Fibroblast of lung (primary cell): ENCODE measurements around the gene KCTD15. TPM values are rescaled to one million over a fixed set of nuclear protein-coding genes. Genes with fewer than 3 reads are reported as not detected.

Experiments
- DNase-seq, 2 donors: peaks; one replicate each; pipeline versions ENCODE4 v3.0.0 to v3.0.0-alpha.2; 2010; ENCODE audit warnings: low read depth in 2 of 2
- H2AFZ ChIP-seq: 2 replicates; pipeline ENCODE4 v1.5.1; 2012; ENCODE audit warnings: low read length, control low read depth, inconsistent platforms
- H3K27ac ChIP-seq: 2 replicates; pipeline ENCODE4 v1.5.1; 2011; ENCODE audit warnings: low read length, control low read depth; ENCODE audit not compliant: insufficient read depth
- H3K27me3 ChIP-seq: 2 replicates; pipeline ENCODE4 v1.5.1; 2011; ENCODE audit warnings: mild to moderate bottlenecking, low read length; ENCODE audit not compliant: control insufficient read depth, insufficient read depth
- H3K36me3 ChIP-seq: 2 replicates; pipeline ENCODE4 v1.5.1; 2011; ENCODE audit warnings: low read length; ENCODE audit not compliant: control insufficient read depth, insufficient read depth
- H3K4me1 ChIP-seq: 2 replicates; pipeline ENCODE4 v1.5.1; 2011; ENCODE audit warnings: low read length; ENCODE audit not compliant: control insufficient read depth, insufficient read depth; ENCODE audit errors: extremely low read depth
- H3K4me2 ChIP-seq: 2 replicates; pipeline ENCODE4 v1.5.1; 2011; ENCODE audit warnings: low read length, control low read depth; ENCODE audit not compliant: insufficient read depth; ENCODE audit errors: extremely low read depth
- H3K4me3 ChIP-seq, 4 experiments: fragments of 200-600 bp in 1 of 4; sonication (generic) in 1 of 4; replicated peaks in 1 of 4; 2 replicates each; pipeline ENCODE4 v1.5.1; 2011 to 2016; ENCODE audit warnings: low read length in 4 of 4, low read depth in 3 of 4, mild to moderate bottlenecking in 3 of 4, control low read depth in 2 of 4, inconsistent platforms in 1 of 4, mixed read lengths in 1 of 4; ENCODE audit not compliant: insufficient read depth in 1 of 4; ENCODE audit errors: control extremely low read depth in 1 of 4
- H3K79me2 ChIP-seq: 2 replicates; pipeline ENCODE4 v1.5.1; 2012; ENCODE audit warnings: mild to moderate bottlenecking, low read length, inconsistent platforms; ENCODE audit not compliant: control insufficient read depth, insufficient read depth
- H3K9ac ChIP-seq: 2 replicates; pipeline ENCODE4 v1.5.1; 2011; ENCODE audit warnings: mild to moderate bottlenecking, low read length, control low read depth; ENCODE audit not compliant: insufficient read depth
- H3K9me3 ChIP-seq: 2 replicates; pipeline ENCODE4 v1.5.1; 2012; ENCODE audit warnings: low read depth, low read length; ENCODE audit not compliant: control insufficient read depth, insufficient read depth
- H4K20me1 ChIP-seq: 2 replicates; pipeline ENCODE4 v1.5.1; 2011; ENCODE audit warnings: low read length; ENCODE audit not compliant: control insufficient read depth, insufficient read depth; ENCODE audit errors: extremely low read depth
- CTCF ChIP-seq, 2 donors: IDR thresholded peaks in 1 of 2; conservative IDR thresholded peaks in 1 of 2; 1 replicate in 1 of 2; 2 replicates in 1 of 2; pipeline ENCODE4 v1.5.1; 2011 to 2012; ENCODE audit warnings: low read length in 2 of 2, control low read depth in 1 of 2, inconsistent platforms in 1 of 2, low read depth in 1 of 2, mild to moderate bottlenecking in 1 of 2
- EZH2 ChIP-seq: IDR thresholded peaks from 2 replicates; pipeline ENCODE4 v1.5.1; 2012; ENCODE audit warnings: low read length, control low read depth, mild to moderate bottlenecking; ENCODE audit errors: missing control alignments
- polyA plus RNA-seq, 2 donors: library from polyadenylated mRNA; depleted of rRNA in 1 of 2; stranded (reverse) in 1 of 2; unstranded in 1 of 2; fragments of >200 nt; gene quantifications; 2 replicates each; pipeline ENCODE4 v1.2.1, GENCODE V29; 2011 to 2012; ENCODE audit warnings: missing spikeins in 1 of 2
- total RNA-seq: library from RNA; depleted of rRNA; stranded (reverse); fragments of >200 nt; gene quantifications from 2 replicates; pipeline ENCODE4 v1.2.1, GENCODE V29; 2014

KCTD15 gene
- total and polyA plus RNA-seq, 2 donors (not counting 1 experiment from before 2014, with no cell fraction given): 3.3 to 9.7 TPM

- Histone ChIP-seq H2AFZ (no peak overlapping the region), H3K9ac (no peak overlapping the region), H3K79me2 (no peaks in the 10 kb centered on the region), H3K4me3 (no peak overlapping the region), H3K36me3 (no peaks in the 10 kb centered on the region), H3K9me3 (no peaks in the 10 kb centered on the region), H4K20me1 (no peaks in the 10 kb centered on the region), H3K4me2 (no peak overlapping the region), H3K4me1 (no peaks in the 10 kb centered on the region), H3K27me3 (no peaks in the 10 kb centered on the region), H3K27ac (no peak overlapping the region)
- no peak for TF ChIP-seq EZH2
- TF ChIP-seq CTCF (conservative IDR thresholded peaks at IDR 0.05 in 1 of 2, IDR thresholded peaks at IDR 0.05 in 1 of 2; ENCODE audit: low read depth in 1 of 2, low read length in 2 of 2): no peak
- no peak for DNase-seq
Measured at GRCh38 chr19:33805313-33805712, 8.6 kb downstream of the KCTD15 start.

GRCh38 chr19:33805840-33806433, 9.3 kb downstream of the KCTD15 start:
- no peaks in the 10 kb centered on the region for H3K4me1 ChIP-seq
- H3K9me3 ChIP-seq: no peaks in the 10 kb centered on the region
- no peak overlapping the region for H3K9ac ChIP-seq
- no peak overlapping the region for H3K4me3 ChIP-seq
- no peak overlapping the region for H3K4me2 ChIP-seq
- DNase-seq: no peak
- H3K36me3 ChIP-seq: no peaks in the 10 kb centered on the region
- H3K79me2 ChIP-seq: no peaks in the 10 kb centered on the region
- TF ChIP-seq EZH2 (no peak), CTCF (conservative IDR thresholded peaks at IDR 0.05 in 1 of 2, IDR thresholded peaks at IDR 0.05 in 1 of 2; ENCODE audit: low read depth in 1 of 2, low read length in 2 of 2) (no peak)
- no peak overlapping the region for H3K27ac ChIP-seq
- no peaks in the 10 kb centered on the region for H4K20me1 ChIP-seq
- no peak overlapping the region for H2AFZ ChIP-seq
- H3K27me3 ChIP-seq: no peaks in the 10 kb centered on the region

GRCh38 chr19:33806434-33806881, 9.8 kb downstream of the KCTD15 start:
- no peaks in the 10 kb centered on the region for H3K9me3 ChIP-seq
- H2AFZ ChIP-seq: no peak overlapping the region
- no peaks in the 10 kb centered on the region for H3K79me2 ChIP-seq
- H3K4me1 ChIP-seq: no peaks in the 10 kb centered on the region
- DNase-seq: no peak
- no peaks in the 10 kb centered on the region for H3K27me3 ChIP-seq
- no peak overlapping the region for H3K27ac ChIP-seq
- H3K4me2 ChIP-seq: no peak overlapping the region
- H3K4me3 ChIP-seq: no peak overlapping the region
- no peaks in the 10 kb centered on the region for H3K36me3 ChIP-seq
- no peak overlapping the region for H3K9ac ChIP-seq
- TF ChIP-seq EZH2 (no peak), CTCF (conservative IDR thresholded peaks at IDR 0.05 in 1 of 2, IDR thresholded peaks at IDR 0.05 in 1 of 2; ENCODE audit: low read depth in 1 of 2, low read length in 2 of 2) (no peak)
- H4K20me1 ChIP-seq: no peaks in the 10 kb centered on the region
